ENCODE data around the gene GBF1.

Gene GBF1

DNA sequence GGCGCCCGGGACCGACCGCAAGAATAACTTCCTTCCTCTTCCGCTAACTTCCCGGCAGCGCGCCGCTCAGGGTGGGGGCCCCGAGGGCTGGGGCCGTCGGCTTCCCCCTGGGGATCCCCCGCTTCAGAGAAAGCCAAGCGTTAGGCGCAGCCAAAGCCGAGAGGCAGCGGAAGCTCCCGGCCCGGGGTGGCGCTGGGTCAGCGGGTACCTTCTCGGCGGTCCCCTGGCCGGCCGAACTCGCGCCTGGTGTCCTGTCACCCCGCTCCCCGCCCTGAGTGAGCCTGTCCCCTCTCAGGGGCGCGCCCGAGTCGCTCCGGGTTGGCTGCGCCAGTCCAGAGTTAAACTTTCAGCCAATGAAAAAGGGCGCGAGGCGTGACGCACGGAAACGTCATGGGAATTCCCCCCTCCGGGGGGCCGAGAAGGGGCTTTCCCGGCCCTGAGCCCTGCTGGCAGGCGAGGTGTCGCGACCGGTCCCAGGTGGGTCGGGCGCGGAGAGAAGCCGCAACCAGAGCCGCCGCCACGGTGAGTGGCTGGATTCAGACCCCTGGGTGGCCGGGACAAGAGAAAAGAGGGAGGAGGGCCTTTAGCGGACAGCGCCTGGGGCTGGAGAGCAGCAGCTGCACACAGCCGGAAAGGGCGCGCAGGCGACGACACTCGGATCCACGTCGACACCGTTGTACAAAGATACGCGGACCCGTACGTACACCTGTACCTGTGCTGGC lies 148.9 kb downstream of the GBF1 start:
- Histone ChIP-seq H3K36me3 (ENCODE audit: control insufficient read depth, insufficient read depth, low read length) (no peaks in the 10 kb centered on the region), H3K4me2 (ENCODE audit: low read length) (peak overlapping the region; percentile 89), H2AFZ (peak overlapping the region; percentile 84)

GRCh38 chr10:102394801-102395399 lies 149.6 kb downstream of the GBF1 start:
- Histone ChIP-seq H3K27ac (peak overlapping the region; percentile 81), H3K9me3 (ENCODE audit: control insufficient read depth, low read length) (no peaks in the 10 kb centered on the region), H3K79me2 (no peaks in the 10 kb centered on the region), H3K4me1 (peaks cover 7% of the 10 kb centered on the region), H2AFZ (peak overlapping the region; percentile 84), H3K4me3 (ENCODE audit: low read depth, low read length) (peak overlapping the region; percentile 69), H3K27me3 (ENCODE audit: control insufficient read depth, insufficient read depth, low read length) (no peaks in the 10 kb centered on the region), H3K36me3 (ENCODE audit: control insufficient read depth, insufficient read depth, low read length) (no peaks in the 10 kb centered on the region), H3K4me2 (ENCODE audit: low read length) (peak overlapping the region; percentile 89), H3K9ac (no peak overlapping the region)
- TF ChIP-seq, protein P1, sequence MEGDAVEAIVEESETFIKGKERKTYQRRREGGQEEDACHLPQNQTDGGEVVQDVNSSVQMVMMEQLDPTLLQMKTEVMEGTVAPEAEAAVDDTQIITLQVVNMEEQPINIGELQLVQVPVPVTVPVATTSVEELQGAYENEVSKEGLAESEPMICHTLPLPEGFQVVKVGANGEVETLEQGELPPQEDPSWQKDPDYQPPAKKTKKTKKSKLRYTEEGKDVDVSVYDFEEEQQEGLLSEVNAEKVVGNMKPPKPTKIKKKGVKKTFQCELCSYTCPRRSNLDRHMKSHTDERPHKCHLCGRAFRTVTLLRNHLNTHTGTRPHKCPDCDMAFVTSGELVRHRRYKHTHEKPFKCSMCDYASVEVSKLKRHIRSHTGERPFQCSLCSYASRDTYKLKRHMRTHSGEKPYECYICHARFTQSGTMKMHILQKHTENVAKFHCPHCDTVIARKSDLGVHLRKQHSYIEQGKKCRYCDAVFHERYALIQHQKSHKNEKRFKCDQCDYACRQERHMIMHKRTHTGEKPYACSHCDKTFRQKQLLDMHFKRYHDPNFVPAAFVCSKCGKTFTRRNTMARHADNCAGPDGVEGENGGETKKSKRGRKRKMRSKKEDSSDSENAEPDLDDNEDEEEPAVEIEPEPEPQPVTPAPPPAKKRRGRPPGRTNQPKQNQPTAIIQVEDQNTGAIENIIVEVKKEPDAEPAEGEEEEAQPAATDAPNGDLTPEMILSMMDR (IDR thresholded peaks at IDR 0.05) = no peak

More for the DNA sequence above, 148.9 kb downstream of the GBF1 start:
- H3K4me3 ChIP-seq (ENCODE audit: low read depth, low read length) = peak overlapping the region; percentile 69
- H3K9me3 ChIP-seq (ENCODE audit: control insufficient read depth, low read length) = no peaks in the 10 kb centered on the region
- peaks cover 4% of the 10 kb centered on the region for H3K4me1 ChIP-seq
- no peaks in the 10 kb centered on the region for H3K27me3 ChIP-seq (ENCODE audit: control insufficient read depth, insufficient read depth, low read length)
- H3K9ac ChIP-seq = no peak overlapping the region
- no peaks in the 10 kb centered on the region for H3K79me2 ChIP-seq
- TF ChIP-seq, protein P1 (IDR thresholded peaks at IDR 0.05) = peak; percentile 97
- peak overlapping the region; percentile 81 for H3K27ac ChIP-seq

- Histone ChIP-seq H3K27ac (peak within 1 kb of the TSS; percentile 81), H3K4me1 (peaks cover 8% of the 10 kb centered on the region), H3K9ac (no peak within 1 kb of the TSS), H3K9me3 (ENCODE audit: control insufficient read depth, low read length) (no peaks in the 10 kb centered on the region), H3K4me3 (ENCODE audit: low read depth, low read length) (peak within 1 kb of the TSS; percentile 69), H3K4me2 (ENCODE audit: low read length) (peak within 1 kb of the TSS; percentile 89), H3K27me3 (ENCODE audit: control insufficient read depth, insufficient read depth, low read length) (no peaks in the 10 kb centered on the region), H3K36me3 (ENCODE audit: control insufficient read depth, insufficient read depth, low read length) (no peaks in the 10 kb centered on the region), H3K79me2 (no peaks in the 10 kb centered on the region), H2AFZ (peak within 1 kb of the TSS; percentile 84)
- TF ChIP-seq, protein P1 (IDR thresholded peaks at IDR 0.05) = no peak
Measured at GRCh38 chr10:102395400-102396316, 150.3 kb downstream of the GBF1 start, which contains the start of gene NFKB2. TSS of gene NFKB2 (plus strand) at chr10:102395705. CDS start at chr10:102395960, 255 bp downstream.

DNA sequence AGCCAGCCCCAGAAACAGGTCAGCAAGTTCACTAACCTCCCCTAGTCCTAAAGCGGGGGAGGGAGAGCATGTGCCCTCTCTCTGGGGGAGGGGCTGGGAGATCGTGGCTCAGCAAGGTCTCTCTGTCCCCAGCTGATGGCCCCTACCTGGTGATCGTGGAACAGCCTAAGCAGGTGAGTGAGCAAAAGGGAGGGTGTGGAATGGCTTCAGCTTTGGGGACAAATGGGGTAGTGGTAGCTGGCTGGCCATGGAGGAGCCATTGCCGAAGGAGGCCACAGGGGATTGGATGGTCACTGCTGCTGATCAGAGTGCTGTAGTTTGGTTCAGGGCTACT lies 151.0 kb downstream of the GBF1 start:
- Histone ChIP-seq H3K27me3 (ENCODE audit: control insufficient read depth, insufficient read depth, low read length) (no peaks in the 10 kb centered on the region), H3K36me3 (ENCODE audit: control insufficient read depth, insufficient read depth, low read length) (no peaks in the 10 kb centered on the region), H3K4me1 (peaks cover 8% of the 10 kb centered on the region), H3K4me2 (ENCODE audit: low read length) (peak overlapping the region; percentile 89), H3K79me2 (no peaks in the 10 kb centered on the region), H3K9me3 (ENCODE audit: control insufficient read depth, low read length) (no peaks in the 10 kb centered on the region), H2AFZ (no peak overlapping the region), H3K27ac (peak overlapping the region; percentile 81), H3K4me3 (ENCODE audit: low read depth, low read length) (peak overlapping the region; percentile 69), H3K9ac (no peak overlapping the region)
- TF ChIP-seq, protein P1 (IDR thresholded peaks at IDR 0.05) = no peak
